ENCODE measurements around the gene PPP2R5C.

DNA sequence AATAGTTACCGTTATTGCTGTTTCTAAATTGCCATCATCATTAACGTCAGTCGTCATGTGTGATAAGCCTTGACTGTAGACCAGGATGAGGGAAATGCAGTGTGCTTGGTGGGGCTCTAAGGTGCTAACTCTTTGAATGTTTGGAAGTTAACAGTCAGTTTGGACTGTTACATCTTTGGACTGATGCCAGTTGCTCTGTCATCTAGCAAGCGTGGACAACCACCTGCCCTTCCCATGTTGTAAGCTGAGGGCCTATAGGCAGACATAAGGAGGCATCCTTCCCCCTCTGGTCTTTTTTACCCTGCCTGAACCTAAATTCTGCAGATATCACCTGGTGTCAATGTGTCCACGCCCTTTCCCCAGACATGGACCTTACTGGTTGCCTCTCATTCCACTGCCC, 94.4 kb downstream of the PPP2R5C start:
- TF ChIP-seq, protein P1, sequence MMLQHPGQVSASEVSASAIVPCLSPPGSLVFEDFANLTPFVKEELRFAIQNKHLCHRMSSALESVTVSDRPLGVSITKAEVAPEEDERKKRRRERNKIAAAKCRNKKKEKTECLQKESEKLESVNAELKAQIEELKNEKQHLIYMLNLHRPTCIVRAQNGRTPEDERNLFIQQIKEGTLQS (IDR thresholded peaks at IDR 0.05), result no peak
- TF ChIP-seq, protein P1 (CRISPR knock-in tag; conservative IDR thresholded peaks at IDR 0.05), result no peak
- TF ChIP-seq GTF2F1 (IDR thresholded peaks at IDR 0.05; ENCODE audit: low read depth, low read length), result no peak
- TF ChIP-seq CTBP1 (IDR thresholded peaks at IDR 0.05; ENCODE audit: borderline replicate concordance), result no peak
- no peak for TF ChIP-seq JUND (IDR thresholded peaks at IDR 0.05; ENCODE audit: borderline replicate concordance, low read depth, low read length)
- TF ChIP-seq JUND (tag; IDR thresholded peaks at IDR 0.05; ENCODE audit: borderline replicate concordance, low read depth, low read length), result no peak
- no peak for TF ChIP-seq ZKSCAN1 (IDR thresholded peaks at IDR 0.05; ENCODE audit: low read depth, low read length)
- no peak for TF ChIP-seq ZNF324 (CRISPR knock-in tag; IDR thresholded peaks at IDR 0.05)
- TF ChIP-seq STAT5B (CRISPR knock-in tag; IDR thresholded peaks at IDR 0.05), result no peak
- TF ChIP-seq ZNF12 (CRISPR knock-in tag; IDR thresholded peaks at IDR 0.05), result no peak
